AG09319 (cell line): Measurements from ENCODE around the gene POLG.

Experiments used
- DNase-seq: peaks from one replicate; pipeline ENCODE4 v3.0.0-alpha.2; 2010; ENCODE audit warnings: low read depth; ENCODE audit errors: extremely low read depth
- TF ChIP-seq, protein P1 (sequence below): IDR thresholded peaks from 2 replicates; pipeline ENCODE4 v1.5.1; 2011; ENCODE audit warnings: low read depth, mild to moderate bottlenecking, inconsistent platforms, low read length, moderate library complexity

POLG gene

GRCh38 chr15:89345248-89345647 lies 10.6 kb upstream of the POLG start:
- TF ChIP-seq, protein P1, sequence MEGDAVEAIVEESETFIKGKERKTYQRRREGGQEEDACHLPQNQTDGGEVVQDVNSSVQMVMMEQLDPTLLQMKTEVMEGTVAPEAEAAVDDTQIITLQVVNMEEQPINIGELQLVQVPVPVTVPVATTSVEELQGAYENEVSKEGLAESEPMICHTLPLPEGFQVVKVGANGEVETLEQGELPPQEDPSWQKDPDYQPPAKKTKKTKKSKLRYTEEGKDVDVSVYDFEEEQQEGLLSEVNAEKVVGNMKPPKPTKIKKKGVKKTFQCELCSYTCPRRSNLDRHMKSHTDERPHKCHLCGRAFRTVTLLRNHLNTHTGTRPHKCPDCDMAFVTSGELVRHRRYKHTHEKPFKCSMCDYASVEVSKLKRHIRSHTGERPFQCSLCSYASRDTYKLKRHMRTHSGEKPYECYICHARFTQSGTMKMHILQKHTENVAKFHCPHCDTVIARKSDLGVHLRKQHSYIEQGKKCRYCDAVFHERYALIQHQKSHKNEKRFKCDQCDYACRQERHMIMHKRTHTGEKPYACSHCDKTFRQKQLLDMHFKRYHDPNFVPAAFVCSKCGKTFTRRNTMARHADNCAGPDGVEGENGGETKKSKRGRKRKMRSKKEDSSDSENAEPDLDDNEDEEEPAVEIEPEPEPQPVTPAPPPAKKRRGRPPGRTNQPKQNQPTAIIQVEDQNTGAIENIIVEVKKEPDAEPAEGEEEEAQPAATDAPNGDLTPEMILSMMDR: no peak

GRCh38 chr15:89342840-89343239 lies 8.2 kb upstream of the POLG start:
- TF ChIP-seq, protein P1: no peak
- DNase-seq: no peak

More at GRCh38 chr15:89345248-89345647, 10.6 kb upstream of the POLG start:
- DNase-seq: no peak

- DNase-seq: no peak
- TF ChIP-seq, protein P1: no peak
Observed at GRCh38 chr15:89341316-89342005, 6.8 kb upstream of the POLG start.

GRCh38 chr15:89340573-89340972 lies 5.9 kb upstream of the POLG start:
- DNase-seq: no peak
- TF ChIP-seq, protein P1: no peak

DNA sequence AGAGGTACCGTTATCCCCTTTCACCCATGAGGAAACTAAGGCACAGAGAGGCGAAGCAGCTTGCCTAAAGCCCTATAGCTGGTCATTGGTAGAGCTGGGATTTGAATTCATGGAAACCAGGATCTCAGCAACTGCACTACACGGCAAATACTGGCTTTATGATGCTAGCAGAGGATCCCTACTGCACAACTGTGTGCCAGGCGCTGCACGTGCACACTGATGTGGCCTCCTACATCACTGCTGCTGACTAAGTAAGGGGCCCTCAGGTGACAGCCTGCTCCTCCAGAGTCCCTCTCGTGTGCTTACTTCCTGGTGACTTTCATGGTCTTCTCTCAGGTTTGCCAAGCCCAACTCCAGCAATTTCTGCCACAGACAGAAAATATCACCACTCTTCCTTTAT lies 3.4 kb upstream of the POLG start:
- TF ChIP-seq, protein P1: no peak
- DNase-seq: no peak

DNA sequence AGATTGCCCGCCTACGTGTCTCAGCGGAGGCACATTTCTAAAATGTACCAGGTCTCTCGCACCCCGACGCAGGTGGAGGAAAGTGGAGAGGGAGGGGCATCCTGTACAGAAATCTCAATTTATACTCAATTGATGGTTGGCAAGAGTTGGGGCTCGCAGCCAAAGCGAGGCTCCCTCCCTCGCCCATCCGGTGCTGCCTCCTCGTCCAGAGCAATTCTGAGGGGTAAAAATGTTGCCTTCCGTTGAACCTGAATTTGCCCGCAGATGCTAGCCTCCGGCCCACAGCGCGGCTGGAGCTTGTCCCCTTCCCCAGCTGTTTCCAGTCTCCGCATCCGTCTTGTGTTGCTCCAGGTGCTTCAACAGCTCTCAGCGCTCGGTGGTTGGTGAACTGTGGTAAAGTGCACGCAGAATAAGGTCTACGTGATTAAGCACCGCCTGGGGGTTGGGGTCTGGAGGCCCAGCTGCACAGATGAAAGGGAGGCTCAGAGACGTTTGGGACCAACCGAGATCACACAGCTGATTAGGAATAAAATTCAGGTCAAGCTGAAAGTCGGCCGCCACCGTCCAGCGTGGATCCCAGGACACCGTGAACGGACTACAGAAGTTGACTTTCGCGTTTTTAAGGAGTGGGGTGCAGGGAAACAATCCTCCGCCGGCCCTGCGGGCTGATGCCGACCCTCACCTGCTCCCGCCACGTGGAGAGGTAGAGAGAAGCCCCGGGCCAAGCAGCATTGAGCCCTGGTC lies 846 bp upstream of the POLG start:
- TF ChIP-seq, protein P1: no peak
- no peak for DNase-seq

- TF ChIP-seq, protein P1: no peak; the same call in 1 of the 2 replicates
- DNase-seq: no peak
Observed at GRCh38 chr15:89333959-89334509, 590 bp downstream of the POLG start.
